HL-60 (cell line): Measurements from ENCODE around the gene LIPC.

Experiments used
- DNase-seq, 2 experiments: peaks; one replicate each; pipeline ENCODE4 v3.0.0-alpha.2; 2010 to 2020; ENCODE audit warnings: low read depth in 1 of 2, low spot score in 1 of 2
- H3K27ac ChIP-seq: fragments of 250-450 bp; sonication (Bioruptor Pico); replicated peaks from 2 replicates; pipeline ENCODE4 v1.5.1; 2020; ENCODE audit warnings: mild to moderate bottlenecking, moderate library complexity
- H3K27me3 ChIP-seq: fragments of 250-450 bp; sonication (Bioruptor Pico); 2 replicates; pipeline ENCODE4 v1.5.1; 2021; ENCODE audit warnings: mild to moderate bottlenecking, moderate library complexity; ENCODE audit not compliant: insufficient read depth, poor library complexity, severe bottlenecking
- H3K4me3 ChIP-seq: replicated peaks from 2 replicates; pipeline ENCODE4 v1.5.1; 2011; ENCODE audit warnings: mild to moderate bottlenecking, control low read depth, low read length; ENCODE audit not compliant: insufficient read depth
- CTCF ChIP-seq: IDR thresholded peaks from one replicate; pipeline ENCODE4 v1.5.1; 2011; ENCODE audit warnings: low read length, control low read depth, inconsistent platforms; ENCODE audit not compliant: insufficient read depth
- GABPA ChIP-seq: IDR thresholded peaks from 2 replicates; pipeline ENCODE4 v1.6.1; 2012; ENCODE audit warnings: low read depth
- POLR2AphosphoS5 ChIP-seq: IDR thresholded peaks from 2 replicates; pipeline ENCODE4 v1.6.1; 2012; ENCODE audit warnings: low read depth
- REST ChIP-seq: IDR thresholded peaks from 2 replicates; pipeline ENCODE4 v1.6.1; 2012; ENCODE audit warnings: low read depth; ENCODE audit not compliant: insufficient replicate concordance
- SPI1 ChIP-seq: IDR thresholded peaks from 2 replicates; pipeline ENCODE4 v1.6.1; 2012; ENCODE audit warnings: low read depth, mild to moderate bottlenecking, borderline replicate concordance

The LIPC gene

DNA sequence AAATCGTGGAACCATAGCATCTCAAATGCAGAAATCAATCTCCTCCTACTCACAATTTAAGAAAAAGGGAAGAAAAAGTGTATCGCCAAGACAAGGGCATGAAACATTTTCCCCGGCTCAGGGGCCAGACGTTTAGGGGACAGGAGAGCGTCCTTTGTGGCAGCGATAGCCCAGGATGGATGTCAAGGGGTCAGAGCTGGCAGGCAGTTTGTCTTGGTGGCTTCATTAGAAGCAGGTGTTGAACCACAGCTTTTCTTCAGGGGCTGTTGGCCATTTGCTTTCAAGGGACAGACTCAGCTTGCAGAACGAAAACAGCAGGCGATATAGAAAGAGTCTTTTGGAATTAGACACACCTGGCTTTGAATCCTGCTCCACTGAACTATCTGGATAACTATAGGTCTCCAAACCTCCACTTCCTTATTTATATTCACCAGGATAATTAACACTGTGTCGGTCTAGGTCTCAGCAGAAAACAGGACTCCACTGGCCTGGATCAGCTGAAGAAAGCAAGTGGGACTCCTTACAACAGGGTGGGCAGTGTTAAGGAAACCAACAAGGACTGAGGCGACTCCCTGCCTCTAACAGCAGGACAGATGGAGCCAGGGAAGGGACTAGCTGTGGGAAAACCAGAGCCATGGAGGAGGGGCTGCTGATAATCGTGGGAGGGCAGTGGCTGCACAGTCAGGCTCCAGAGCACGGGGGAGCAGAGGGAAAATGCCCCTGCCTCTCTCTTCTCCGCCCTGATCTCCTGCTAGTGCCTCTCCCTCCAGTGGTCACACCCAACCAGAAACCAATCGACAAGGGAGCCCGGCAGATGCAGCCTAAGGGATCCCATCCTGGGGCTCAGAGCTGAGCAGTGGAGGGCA is 123.6 kb downstream of the LIPC start:
- H3K4me3 ChIP-seq: no peak overlapping the region
- no peak for TF ChIP-seq CTCF
- TF ChIP-seq REST: no peak
- TF ChIP-seq POLR2AphosphoS5: no peak
- no peak for TF ChIP-seq SPI1
- no peak for TF ChIP-seq GABPA
- no peak for DNase-seq
- no peak overlapping the region for H3K27ac ChIP-seq
- H3K27me3 ChIP-seq: no peaks in the 10 kb centered on the region

- Histone ChIP-seq H3K27me3 (no peaks in the 10 kb centered on the region), H3K4me3 (no peak overlapping the region), H3K27ac (no peak overlapping the region)
- no peak for TF ChIP-seq REST
- no peak for TF ChIP-seq GABPA
- no peak for TF ChIP-seq POLR2AphosphoS5
- no peak for TF ChIP-seq SPI1
- TF ChIP-seq CTCF: no peak
- no peak for DNase-seq
Measured at GRCh38 chr15:58556028-58556361, 124.2 kb downstream of the LIPC start.

DNA sequence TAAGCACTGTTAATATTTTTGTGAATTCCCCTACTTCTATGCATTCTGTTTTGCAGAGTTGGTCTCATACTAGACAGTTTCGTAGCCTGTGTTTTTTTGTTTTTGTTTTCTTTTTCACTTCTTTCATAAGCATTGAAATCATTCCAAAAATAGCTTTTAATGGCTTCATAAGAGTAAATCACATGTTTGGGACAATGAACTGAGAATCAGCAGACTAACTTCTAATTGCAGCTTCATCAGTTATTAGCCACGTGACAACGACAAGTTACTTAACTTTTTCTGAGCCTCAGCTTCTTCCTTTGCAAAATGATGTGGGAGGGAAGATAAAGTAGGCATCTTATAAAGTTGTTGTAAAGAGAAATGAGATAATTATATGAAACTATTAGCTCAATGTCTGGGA is 124.8 kb downstream of the LIPC start:
- TF ChIP-seq CTCF (no peak), REST (no peak), POLR2AphosphoS5 (no peak), SPI1 (no peak), GABPA (no peak)
- no peak overlapping the region for H3K4me3 ChIP-seq
- H3K27ac ChIP-seq: no peak overlapping the region
- no peak for DNase-seq
- no peaks in the 10 kb centered on the region for H3K27me3 ChIP-seq
